ENCODE measurements around the gene DPP6.

Gene DPP6

DNA sequence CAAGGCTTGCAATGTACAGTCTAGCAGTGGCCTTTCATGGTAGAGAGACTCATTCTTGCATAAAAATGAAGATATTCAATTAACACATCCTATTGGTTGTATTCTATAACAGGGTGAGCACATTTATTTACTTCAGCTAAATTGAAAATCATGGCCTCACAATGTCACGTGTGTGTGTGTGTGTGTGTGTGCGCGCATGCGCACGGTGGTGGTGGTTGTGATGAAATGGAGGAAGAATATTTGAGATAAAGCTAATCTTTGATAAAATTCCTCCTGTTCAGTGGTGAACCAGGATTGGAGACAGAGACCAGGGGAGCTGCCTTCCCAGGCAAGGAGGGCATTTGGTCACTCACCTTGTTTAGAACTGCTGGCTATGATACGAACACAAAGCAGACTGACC lies 199.8 kb downstream of the DPP6 start:
- no peak for FAIRE-seq

DNA sequence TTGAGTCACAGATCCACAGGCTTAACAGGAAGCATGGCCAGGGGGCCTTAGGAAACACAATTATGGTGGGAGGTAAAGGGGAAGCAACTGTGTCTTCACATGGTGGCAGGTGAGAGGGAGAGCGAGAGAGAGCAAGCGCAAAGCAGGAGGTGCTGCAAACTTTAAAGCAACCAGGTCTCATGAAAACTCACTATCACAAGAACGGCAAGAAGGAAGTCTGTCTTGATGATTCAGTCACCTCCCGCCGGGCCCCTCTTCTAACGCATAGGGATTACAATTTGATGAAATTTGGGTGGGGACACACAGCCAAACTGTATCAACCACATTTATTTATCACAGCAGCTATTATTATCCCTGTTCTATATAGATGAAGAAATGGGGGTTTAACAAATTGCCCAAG lies 201.6 kb downstream of the DPP6 start:
- FAIRE-seq: no peak

DNA sequence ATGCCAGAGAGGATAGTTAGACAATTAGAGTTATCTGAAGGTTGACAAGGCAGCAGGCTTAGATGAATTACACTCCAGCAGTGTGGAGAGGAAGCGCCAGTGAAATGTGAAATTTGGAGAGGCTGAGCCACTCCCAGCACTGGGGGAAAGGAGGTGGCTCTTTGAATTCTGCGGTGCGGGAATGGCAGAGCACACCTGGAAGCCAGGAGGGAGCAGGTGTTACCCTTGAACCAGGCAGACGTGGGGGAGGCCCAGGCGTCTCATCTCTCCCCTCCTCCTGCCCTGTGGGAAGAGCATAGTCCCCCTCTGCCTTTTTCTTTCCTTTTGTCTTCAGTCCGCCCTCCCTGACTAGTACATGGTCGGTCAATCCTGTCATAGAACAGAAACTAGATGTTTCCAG lies 203.1 kb downstream of the DPP6 start:
- FAIRE-seq: no peak

DNA sequence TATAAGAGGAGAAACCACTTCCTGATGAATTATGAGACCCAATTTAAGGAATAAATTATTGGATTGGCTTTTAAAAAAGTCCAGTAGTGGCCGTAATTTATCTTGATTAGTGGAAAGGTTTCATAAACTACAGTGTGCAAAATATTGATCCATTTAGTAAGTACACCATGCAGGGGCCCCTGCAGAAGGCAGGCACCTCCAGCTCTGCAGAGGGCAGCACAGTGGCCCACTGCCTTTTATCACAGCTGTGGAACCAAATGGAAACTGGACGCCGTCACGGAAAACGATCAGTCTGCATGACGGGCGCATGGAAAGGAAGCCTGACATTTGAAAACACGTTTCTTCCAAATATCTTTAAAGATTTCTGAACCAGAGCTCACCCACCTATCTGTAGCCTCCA lies 204.0 kb downstream of the DPP6 start:
- no peak for FAIRE-seq

DNA sequence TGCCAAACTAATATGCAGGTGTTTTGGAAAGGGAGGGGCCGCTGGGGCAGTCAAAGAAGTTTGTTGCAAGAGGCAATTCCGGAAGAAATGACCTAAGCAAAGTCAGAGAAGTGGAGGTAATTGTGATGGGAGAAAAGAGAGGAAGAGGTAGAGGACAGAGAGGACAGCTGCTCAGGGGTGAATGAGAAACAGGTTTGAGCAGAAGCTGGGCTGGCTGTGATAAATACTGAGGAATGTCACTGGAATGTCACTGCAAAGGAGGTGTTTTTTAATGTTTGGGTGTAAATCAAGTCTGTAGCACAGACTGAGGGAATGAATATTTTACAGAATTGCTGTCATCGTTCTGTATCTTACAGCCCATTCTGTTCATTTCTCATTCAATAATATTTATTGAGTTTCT lies 207.2 kb downstream of the DPP6 start:
- FAIRE-seq: no peak

DNA sequence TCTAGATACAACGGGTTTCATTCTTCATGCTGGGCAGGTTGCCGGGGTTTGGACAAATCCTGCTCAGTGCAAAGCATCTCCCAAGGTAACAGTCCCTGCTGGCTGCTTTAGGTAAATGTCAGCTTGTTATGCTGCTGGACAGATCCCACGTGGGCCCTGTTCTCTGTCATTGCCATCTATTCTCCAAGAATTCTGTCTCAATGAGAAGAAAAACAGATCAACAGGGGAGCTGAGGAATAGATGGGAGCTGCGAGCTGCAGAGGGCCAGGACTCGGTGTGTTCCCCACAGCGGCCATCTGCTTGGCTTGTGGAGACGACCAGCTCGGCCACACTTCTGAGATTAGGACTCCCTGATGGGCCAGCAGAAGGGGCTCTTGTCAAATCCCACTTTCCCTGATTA lies 235.2 kb downstream of the DPP6 start:
- FAIRE-seq: no peak

DNA sequence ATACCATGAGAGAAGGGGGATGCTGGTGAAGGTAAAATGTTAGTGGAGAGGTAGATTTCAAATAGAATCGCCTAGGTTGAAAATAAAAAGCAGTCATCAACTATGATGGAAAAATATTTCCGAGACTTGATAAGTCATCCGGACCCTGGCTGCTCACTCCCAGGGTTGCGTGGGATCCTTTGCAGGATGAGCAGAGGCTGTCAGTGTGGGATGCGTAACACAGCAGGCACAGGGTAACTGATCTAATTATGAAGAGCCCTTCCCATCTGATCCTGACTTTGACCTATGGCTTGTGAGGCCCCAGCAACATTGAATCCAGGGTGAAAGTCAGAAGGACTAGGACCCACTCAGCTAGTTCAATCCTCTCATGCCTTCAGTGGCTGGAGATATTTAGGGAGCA lies 236.9 kb downstream of the DPP6 start:
- no peak for FAIRE-seq

DNA sequence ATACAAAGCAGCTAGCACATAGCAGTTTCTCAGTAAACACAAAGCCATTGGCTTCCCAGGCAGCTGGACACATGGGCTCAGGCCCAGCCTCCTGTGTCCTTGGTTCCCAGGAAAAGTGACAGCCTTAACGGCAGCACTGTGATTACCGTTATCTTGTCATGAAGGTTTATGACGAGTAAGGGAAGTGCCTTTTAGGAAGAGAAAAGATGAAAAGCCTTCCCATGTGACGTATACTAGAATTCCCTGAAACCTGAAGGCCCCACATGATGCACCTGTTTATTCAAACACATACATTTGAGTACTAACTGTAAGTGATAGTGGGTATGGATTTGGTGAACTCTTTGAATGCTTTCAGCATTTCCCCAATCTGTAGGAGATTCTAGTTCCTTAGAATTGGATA lies 244.2 kb downstream of the DPP6 start:
- no peak for FAIRE-seq

DNA sequence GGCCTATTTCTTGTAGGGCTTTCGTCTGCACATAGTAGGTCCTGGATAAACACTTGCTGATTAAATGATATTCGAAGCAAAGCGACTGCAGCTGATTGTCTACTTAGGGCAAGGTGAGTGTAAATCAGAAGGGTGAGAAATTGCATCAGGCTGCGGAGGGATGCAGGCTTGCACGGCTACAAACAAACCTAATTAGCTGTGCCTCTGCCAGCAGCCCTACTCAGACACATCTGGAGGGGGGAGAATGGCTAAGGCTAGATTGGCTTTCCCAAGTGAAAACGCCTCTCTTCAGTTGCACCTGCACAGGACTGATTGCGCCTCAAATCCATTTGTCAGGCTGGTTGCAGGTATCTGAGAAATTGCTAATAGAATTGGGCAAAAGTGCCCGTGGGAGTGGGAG lies 247.5 kb downstream of the DPP6 start:
- FAIRE-seq: no peak

DNA sequence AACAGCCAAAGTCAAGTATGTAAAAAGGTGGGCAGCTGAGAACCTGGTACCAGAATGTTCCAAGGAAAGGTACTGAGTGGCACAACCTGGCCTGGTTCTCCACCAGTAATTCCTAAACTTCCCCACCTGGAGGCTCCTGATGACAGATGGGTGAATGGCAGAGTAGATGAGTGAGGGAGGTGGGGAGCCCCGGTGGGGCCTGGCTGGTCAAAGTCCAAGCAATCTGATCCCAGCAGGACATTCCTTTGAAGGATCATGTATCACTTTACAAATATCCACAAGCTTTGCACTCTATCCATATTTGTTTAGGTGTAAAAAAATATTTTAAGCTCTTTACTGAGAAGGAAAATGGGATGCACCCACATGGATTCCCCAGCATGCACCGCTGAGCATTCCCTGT lies 250.2 kb downstream of the DPP6 start:
- no peak for FAIRE-seq

DNA sequence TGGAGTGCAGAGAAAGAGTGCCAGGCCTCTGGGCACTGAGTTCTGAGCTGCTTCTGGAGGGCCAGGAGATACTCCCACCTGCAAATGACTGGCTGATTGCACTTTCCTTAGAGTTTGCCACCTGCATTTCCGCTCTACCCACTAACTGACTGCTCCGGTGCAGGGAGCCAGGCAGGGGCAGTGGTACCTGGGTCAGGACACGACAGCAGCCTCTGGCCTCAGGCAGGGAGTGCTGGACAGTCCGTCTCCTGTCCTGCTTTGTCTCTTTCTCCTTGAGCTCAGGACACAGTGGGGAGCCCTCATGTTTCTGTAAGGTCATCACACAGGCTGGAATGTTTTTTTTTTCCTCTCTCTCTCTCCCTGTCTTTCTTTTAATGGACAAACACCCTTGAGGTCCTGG lies 252.0 kb downstream of the DPP6 start:
- no peak for FAIRE-seq

DNA sequence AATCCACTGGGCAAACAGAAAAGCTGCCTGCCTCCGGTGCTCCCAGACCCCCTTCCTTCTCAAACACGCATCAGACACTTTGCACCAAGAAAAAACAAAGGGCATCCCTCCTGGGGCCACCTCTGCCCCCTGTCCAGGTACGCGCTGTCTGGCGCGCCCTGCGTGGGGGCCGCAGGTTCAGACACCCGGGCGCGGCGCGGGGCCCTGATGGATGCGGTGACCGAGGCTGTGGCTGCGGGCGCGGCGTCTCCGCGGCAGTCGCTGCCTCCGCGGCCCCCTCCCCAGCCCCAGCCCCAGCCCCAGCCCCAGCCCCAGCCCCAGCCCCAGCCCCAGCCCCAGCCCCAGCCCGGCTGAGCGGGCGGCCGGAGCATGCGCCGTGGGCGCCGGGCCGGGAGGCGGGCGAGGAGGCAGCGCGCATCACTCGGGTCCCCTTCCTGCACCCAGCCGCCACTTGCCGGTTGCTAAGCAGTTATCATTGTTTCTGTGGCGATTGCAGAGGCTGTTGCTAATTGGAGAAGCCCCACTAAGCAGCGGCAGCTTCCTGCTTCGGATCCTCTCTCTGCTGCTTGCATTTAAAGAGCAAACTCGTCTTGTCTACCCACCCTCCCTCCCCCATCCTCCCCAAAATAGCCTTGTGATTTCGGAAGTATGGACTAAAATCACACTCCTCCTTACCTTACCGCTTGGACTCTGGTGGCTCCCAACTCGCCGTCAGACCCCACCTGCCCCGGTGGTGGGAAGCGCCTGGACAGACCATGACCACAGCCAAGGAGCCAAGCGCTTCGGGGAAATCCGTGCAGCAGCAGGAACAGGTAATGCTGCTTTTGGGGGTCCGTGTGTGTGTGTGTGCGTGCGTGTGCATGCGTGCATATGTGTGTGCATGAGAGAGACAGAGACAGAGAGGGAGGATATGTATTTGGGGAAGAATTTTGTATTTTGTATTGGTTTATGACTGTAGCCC lies 252.8 kb downstream of the DPP6 start:
- FAIRE-seq: no peak

DNA sequence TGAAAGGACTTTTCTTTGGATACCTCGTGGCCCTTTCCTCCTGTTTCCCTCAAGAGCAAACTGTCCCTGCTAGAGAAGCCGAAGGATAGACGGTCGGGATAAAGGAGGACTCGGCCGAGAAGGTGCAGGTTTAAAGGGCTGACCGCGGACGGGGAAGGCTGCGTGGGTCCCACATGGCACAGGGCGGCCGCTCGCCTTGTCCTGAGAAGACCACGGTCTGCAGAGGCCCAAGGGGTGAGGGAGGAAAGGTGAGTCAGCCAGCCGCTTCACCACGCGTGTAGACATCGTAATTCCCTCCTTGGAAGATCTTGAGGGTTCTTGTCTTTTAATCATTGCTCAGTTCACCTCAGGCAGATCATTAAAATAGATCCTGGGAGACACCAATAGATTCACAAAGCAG lies 253.8 kb downstream of the DPP6 start:
- FAIRE-seq: no peak

DNA sequence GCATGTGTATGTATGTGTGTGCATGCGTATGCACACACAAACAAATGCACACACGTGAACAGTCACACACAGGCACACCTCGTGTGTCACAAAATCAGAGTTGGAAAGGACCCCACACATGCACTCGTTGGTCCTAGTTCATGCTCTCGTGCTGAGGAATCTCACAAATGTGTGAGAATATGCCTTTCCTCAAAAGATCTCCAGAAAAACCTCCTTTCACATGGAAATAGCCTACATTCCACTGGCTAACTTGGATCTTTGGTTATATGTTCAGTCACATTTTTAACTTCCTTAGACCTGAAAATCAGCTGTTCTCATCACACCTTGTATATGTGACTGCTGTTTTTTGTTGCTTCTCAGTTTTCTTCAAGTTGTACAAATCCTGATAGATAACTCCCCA lies 256.7 kb downstream of the DPP6 start:
- FAIRE-seq: no peak

DNA sequence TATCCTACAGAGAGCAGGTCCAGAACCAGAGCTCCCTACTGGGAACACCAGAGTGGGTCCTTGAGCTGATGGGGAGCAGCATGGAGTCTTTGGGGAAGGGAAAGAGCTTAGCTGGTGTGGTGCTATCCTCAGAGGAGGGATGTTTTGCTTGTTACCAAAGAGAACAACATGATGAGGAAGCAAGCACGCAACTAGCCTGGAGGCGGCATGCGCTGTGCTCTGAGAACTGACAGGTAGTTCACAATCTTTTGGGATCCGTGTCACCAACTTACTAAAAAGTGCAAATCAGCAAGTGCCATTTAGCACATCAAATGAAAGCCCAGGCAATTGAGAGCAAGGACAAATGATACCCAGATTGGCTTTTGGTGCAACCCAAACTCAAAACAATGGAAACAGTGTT lies 257.9 kb downstream of the DPP6 start:
- no peak for FAIRE-seq

DNA sequence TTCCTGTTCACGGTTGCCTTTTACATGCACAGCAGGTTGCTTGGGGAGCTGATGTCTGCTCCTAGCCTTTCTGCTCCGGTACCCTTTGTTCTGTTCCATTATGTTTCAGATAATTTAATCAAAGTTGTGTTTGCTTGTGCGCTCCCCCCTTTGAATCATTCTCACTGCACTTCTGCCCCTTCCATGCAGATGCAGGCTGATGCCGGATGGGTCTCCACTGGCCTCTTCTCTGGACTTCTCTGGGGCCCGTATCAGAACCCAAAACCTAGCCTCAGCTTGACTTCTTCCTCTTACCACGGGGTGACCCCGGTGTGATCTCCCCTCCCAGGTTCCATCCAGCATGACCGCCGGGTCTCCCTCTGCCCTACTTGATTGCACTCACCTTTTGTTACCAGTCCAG lies 272.0 kb downstream of the DPP6 start:
- FAIRE-seq: no peak

DNA sequence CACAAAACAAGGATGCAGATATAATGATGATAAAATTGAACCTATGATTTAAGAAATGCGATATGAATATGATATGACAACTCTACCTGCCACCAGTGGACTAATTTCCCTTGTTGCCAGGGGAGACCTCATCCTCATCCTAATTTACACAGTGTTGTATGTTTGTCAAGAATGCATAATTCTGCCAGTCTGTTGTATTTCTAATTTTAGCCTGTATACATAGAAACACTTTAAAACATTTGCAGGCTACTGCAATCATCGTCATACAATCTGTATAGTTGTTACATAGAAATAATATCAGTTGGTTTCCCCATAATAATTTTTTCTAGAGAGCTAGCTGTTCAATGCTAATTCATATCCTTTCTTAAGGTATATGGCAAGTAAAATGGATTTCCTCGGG lies 274.2 kb downstream of the DPP6 start:
- no peak for FAIRE-seq

DNA sequence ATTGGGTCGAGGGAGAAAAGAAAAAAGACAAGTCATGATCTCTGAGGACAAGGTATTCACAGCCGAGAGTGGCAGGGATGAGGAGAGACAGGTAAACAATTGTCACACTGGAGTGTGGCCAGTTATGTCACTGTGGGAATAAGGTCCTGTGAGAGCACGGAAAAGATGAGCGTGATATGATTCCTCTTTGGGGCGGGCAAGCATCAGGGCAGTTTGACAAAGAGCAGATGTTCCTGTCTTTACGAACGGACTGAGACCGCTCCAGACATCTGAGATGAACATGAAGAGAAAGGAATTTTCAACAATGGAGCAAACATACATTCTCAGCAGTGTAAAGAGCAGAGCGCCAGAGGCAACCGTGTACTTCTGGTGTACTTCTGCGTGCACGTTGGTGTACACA lies 278.1 kb downstream of the DPP6 start:
- FAIRE-seq: no peak

DNA sequence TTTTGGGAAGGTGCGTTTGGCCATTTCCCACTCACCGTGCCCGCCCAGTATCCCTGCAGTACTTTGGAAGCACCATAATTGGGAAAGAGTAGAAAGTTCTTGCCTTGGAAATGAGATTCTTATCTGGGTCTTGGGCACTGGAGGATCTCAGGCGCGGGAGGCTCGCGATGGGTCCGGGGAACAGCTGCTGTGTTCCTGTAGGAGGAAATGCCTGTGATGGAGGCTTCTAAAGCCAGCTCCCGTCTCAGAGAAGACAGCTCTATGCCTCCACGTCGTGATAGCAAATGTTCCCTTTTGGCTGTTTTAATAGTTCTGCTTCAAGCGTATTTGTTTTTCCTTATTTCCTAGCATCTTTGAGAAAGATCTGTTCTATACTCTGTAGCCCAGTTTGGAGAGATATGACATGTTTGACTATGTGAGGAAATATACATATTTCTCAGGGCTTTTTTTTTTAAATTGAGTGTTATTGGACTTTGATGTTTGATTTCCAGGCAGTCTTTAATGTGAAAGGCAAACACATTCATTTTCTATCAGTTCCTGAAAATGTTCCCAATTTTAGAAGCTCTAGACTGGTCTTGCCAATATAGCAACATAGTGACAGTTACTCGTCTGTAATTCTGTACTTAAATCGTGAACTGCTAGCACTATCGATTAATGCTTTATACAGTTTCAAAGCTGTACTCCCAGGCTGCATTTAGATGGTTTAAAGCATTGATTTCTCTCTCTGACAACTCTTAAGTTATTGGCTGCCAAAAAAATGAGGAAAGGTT lies 280.8 kb downstream of the DPP6 start:
- no peak for FAIRE-seq

DNA sequence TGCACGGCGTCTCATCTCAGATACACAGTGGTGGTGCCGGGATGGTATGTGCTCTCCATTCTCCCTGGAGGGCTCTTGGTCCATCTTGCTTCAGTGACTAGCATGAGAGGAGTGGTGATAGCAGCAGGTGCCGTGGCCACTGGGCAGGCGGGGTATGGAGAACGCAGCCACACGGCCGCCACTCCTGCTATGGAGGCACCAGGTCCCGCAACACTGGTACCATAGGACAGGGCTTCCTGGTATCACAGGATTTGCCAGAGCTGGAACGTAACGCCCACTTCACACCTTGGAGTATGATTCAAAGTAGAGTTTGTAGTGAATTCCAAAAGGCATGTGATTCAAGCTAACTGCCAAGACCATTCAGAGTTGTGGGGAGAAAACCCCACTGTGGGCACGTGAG lies 284.1 kb downstream of the DPP6 start:
- FAIRE-seq: no peak

DNA sequence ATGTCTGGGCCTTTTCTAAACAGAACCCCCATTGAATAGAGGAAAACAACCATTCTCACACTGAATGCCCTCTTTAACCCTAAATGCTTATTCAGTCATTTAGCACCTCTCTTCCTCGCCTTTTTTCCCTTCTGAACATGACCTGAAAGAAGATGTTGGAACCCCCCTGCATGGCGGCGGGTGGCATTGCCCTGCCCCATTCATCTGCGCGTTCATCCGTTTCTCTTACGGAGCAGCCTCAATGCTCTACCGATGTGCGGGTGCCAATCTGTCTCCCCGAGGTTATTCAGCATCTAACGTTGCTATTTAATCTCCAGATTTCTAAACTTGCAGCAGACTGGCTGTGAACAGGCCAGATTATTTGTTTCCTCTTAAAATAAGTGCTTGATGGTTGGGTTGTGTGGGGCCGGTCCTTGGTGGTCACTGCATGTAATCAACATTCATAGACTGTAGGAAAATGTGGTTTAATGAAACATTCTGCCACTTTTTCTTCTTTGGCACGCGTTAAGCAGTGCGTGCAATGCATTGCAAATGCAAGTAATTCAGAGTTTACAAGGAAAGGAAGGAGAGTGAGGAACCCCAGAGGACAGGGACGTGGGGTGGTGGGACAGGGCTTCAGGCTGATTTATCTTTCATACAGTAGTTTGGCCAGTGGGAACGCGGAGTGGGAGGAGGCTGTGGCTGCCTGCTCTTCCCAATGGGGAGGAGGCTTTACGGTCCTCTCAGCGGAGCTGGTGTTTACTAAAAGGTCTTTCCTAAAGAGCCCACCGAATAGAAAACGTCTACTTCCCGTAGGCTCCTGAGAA lies 286.7 kb downstream of the DPP6 start:
- FAIRE-seq: no peak

DNA sequence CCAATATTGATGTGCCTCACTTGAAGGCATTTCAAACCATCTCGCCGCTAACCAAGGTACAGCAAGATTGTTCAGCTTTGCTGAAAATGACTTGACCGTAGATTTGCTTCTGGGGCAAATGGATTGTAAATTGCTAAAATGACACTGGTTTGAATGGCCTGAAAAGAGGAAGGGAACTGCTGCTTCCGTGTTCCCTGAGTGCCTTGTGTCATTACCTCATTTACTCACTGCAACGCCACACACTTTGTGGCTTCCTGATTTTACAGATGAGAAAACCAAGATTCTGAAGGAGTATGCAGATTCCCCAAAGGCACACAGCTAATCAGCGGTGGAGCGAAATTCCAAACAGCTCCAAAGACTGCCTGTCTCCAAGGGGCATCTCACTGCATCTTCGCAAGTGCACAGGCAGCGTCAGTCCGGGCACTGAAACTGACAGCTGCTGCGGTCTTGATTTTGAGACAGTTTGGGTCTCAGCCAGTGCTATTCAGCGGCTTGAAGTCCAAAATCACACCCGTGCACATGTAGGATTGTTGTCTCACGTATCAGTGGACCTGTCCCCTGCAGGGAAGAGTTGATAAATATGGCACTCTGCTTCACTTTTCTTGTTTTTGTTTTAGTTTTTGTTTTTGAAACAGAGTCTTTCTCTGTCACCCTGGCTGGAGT lies 290.9 kb downstream of the DPP6 start:
- no peak for FAIRE-seq

All from G401.6 (cell line).